Thyroid gland (tissue), 4 donors: ENCODE data around the gene PXT1.

ENCODE experiments used
- POLR2A ChIP-seq, 2 donors: fragments of 450-650 bp; IDR thresholded peaks; one replicate each; pipeline ENCODE4 v1.6.1; 2017; ENCODE audit warnings: antibody characterized with exemption in 2 of 2, mild to moderate bottlenecking in 2 of 2, moderate library complexity in 1 of 2
- TF ChIP-seq, protein P1 (sequence below), 6 experiments: fragments of 200-600 bp in 3 of 6; fragments of 450-650 bp in 3 of 6; sonication (generic) in 3 of 6; IDR thresholded peaks; one replicate each; pipeline ENCODE4 v1.5.1; 2016 to 2019; ENCODE audit warnings: antibody characterized with exemption in 6 of 6, mild to moderate bottlenecking in 2 of 6, inconsistent platforms in 1 of 6, moderate library complexity in 1 of 6

DNA sequence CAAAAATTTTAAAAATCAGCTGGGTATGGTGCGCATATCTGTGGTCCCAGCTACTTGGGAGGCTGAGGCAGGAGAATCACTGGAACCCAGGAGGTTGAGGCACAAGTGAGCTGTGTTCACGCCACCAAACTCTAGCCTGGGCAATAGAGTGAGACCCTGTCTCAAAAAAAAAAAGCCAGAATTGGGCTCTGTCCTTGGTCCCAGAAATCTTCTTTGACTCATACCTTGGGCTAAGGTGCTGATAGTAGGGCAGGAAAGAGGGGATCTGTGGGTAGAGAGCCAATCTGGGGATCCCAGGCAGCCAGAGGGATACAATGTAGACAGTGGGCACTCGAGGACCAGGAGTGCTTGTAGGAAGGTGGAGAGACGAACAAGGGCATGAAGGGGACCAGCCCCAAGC is 68.5 kb downstream of the PXT1 start:
- TF ChIP-seq, protein P1, sequence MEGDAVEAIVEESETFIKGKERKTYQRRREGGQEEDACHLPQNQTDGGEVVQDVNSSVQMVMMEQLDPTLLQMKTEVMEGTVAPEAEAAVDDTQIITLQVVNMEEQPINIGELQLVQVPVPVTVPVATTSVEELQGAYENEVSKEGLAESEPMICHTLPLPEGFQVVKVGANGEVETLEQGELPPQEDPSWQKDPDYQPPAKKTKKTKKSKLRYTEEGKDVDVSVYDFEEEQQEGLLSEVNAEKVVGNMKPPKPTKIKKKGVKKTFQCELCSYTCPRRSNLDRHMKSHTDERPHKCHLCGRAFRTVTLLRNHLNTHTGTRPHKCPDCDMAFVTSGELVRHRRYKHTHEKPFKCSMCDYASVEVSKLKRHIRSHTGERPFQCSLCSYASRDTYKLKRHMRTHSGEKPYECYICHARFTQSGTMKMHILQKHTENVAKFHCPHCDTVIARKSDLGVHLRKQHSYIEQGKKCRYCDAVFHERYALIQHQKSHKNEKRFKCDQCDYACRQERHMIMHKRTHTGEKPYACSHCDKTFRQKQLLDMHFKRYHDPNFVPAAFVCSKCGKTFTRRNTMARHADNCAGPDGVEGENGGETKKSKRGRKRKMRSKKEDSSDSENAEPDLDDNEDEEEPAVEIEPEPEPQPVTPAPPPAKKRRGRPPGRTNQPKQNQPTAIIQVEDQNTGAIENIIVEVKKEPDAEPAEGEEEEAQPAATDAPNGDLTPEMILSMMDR (IDR thresholded peaks at IDR 0.05) = no peak
- TF ChIP-seq POLR2A (IDR thresholded peaks at IDR 0.05) = no peak
